Left colon (tissue), 2 donors: ENCODE measurements around the gene ASIC4. TPM values are rescaled to one million over a fixed set of nuclear protein-coding genes. Genes with fewer than 3 reads are reported as not detected.

Experiments
- ATAC-seq: fragments of 200-7000 bp; cut with Tn5 transposase; one replicate; pipeline ENCODE4 v1.9.1; 2020; ENCODE audit warnings: mild to moderate bottlenecking, moderate library complexity
- DNase-seq, 2 donors: peaks; one replicate each; pipeline ENCODE4 v3.0.0-alpha.2; 2020
- intact Hi-C, 2 donors: fragments of 100-400 bp; cut with DNase I in 1 of 2; cut with micrococcal nuclease in 1 of 2; formaldehyde crosslinking; loops; one replicate each; pipeline versions ENCODE4 v1.11.2 to v1.14.0; 2022; cut with DNase I, micrococcal nuclease
- total RNA-seq, 2 donors: library from RNA; stranded (reverse); fragmentation: NEBNext Ultra II Directional; extraction: Animal tissue kit (Norgen Biotek cat#: 25700); gene quantifications; one replicate each; pipeline ENCODE4 v1.2.1, GENCODE V29; 2021
- donor health status: DM: no; HTN: no; CAD: no.
- donor health status: DM: yes; HTN: yes; CAD: no.

ASIC4 gene
- total RNA-seq, 2 donors from 2014 or later: not detected

DNA sequence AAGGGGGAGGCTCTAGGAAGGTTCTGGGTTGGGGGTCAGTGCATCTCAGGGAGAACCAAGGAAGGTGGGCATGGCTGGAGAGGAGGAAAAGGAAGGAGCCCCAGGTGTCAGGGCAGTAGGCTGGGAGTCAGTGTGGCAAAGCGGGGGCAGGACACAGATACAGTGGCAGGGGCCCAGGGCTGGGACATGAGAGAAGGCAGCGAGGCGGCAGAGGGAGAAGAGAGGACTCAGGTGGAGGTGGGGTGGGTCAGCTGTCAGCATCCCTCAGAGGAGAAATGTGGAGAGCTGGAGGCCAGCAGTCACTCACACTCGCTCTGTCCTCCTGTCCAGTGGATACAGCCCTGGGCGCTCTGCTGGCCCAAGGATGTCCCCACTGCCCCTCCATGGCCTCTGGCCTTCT is 21.2 kb upstream of the ASIC4 start:
- DNase-seq: no peak
- intact Hi-C loops: no loop called here
- ATAC-seq: no peak

DNA sequence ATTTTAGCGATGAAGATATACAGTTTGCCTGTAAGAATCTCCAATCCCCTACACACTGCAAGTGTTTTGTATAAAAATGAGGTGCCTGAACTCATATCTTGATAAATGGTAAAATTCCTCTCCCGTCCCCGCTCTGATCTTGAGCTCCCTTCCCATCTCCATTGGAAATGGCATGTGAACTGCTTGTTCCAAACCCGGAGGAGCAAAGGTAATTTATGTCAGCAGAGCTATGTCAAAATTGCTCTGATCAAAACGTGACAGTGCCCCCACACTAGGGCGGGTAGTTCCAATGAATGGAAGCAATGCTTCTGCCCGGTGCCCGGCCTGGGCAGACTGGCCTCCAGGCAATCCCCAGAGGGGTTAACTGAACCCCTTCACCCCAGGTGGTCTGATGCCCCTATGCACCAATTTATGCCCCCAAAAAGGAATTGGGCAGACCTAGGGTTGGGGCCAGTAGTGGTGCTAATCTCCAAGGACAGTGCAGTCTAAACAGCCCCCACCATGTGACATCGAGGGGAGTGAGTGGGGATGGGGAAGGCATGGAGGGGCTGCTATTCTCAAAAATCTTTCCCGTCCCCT is 19.2 kb upstream of the ASIC4 start:
- DNase-seq (no peak), ATAC-seq (no peak)
- intact Hi-C loops: no loop called here

DNA sequence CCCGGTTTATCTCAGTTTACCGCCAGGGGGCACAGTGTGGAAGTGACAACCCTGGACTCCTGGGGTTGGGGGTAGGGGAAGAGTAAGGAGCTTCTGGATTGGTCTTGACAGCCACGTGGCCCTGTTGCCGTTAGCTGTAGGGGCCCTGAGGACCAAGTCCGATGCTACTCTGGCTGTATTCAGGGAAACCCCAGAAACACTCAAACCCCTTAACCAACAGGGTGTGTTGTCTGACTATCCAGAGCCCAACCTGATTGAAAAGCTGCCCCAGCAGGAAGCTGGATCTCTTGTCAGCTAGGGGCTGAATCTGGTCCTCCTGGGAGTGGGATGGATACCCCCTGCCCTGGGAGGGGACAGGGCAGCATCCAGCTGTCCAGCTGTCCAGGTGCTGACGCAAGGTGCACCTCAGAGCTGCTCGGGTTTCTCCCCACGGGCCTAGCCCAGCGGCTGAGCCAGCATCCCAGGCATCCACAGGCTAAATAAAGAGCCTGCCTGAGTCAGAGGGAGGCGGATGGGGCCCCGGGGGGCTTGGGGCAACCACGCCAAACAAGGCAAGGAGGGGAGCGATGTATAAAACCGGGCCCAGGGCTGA is 18.7 kb upstream of the ASIC4 start:
- intact Hi-C loops: no loop called here
- ATAC-seq: no peak
- DNase-seq: peak; percentile 59 to 64

- ATAC-seq (no peak), DNase-seq (no peak)
- intact Hi-C loops: no loop called here
Observed at GRCh38 chr2:219496247-219496824, 17.9 kb upstream of the ASIC4 start.

DNA sequence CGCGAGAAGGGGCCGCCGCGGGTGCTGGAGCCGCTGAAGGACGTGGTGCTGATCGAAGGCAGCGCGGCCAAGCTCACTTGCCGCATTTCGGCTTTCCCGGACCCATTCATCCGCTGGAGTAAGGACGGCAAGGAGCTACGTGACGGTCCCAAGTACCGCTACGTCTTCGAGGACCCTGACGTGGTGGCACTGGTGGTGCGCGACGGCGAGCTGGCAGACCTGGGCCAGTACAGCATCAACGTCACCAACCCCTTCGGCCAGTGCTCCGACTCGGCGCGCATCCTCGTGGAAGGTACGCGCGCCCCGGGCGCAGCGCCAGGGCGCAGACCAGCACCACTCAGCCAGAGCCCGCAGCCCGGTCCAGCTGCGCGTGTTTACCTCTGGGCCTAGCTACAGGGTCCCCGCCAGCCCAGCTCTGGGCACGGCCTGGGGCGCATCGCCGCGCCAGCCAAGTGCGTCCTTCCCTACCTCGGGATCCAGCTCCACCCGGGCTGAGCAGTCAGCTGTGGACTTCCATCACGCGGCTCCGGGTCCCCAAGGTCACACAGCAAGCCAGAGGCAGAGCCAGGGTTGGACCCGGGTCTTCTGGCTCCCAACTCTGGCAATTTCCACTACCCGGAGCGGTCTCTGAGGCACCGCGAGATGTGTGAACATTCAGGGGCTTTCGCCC is 17.3 kb upstream of the ASIC4 start:
- DNase-seq: peak; percentile 51 to 56
- intact Hi-C loops: no loop called here
- no peak for ATAC-seq

- ATAC-seq (peak; percentile 80), DNase-seq (peak; percentile 95 to 97)
- intact Hi-C loops: no loop called here
Observed at GRCh38 chr2:219497495-219498279, 16.6 kb upstream of the ASIC4 start.

GRCh38 chr2:219498280-219499057 is 15.8 kb upstream of the ASIC4 start, which contains the start of gene GMPPA:
GMPPA (plus strand) TSS chr2:219498891; CDS start chr2:219499976, 1,085 bp downstream.
- intact Hi-C loops: no loop called here
- ATAC-seq (peak; percentile 88), DNase-seq (peak; percentile 97 to 98)

- no peak for ATAC-seq
- no peak for DNase-seq
- intact Hi-C loops: no loop called here
Observed at GRCh38 chr2:219499058-219499307, 15.3 kb upstream of the ASIC4 start.

- intact Hi-C loops: no loop called here
- DNase-seq (no peak), ATAC-seq (no peak)
Observed at GRCh38 chr2:219499555-219499954, 14.7 kb upstream of the ASIC4 start.

DNA sequence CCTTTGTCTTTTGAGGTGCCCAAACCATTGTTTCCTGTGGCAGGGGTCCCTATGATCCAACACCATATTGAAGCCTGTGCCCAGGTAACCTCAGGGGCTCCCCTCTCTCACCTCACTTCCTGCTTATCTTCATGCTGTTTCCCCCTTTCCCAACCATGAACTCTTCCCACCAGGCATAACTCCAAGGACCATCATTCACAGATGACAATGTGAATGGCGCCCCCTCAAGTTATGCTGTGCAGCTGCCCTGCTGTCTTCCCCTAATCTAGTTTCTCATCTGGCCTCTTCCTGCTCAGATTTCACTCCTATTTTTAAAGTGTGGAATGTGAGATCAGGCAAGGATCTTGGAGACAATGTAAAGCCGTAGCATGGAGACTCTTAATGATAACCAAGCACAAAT is 14.1 kb upstream of the ASIC4 start:
- DNase-seq (no peak), ATAC-seq (no peak)
- intact Hi-C loops: no loop called here

DNA sequence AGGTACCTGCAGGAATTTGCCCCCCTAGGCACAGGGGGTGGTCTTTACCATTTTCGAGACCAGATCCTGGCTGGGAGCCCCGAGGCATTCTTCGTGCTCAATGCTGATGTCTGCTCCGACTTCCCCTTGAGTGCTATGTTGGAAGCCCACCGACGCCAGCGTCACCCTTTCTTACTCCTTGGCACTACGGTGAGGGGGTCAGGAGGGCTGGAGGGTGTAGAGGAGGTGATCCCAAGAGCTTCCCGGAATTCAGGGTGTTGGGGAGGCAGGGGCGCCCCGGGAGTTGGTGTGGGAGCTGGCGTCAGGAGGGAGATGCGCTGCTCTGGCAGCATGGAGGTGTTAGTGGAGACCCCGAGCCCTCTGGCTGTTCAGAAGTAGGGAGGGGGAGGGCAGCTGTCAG is 12.4 kb upstream of the ASIC4 start:
- intact Hi-C loops: no loop called here
- no peak for DNase-seq
- no peak for ATAC-seq

- DNase-seq (no peak), ATAC-seq (no peak)
- intact Hi-C loops: no loop called here
Observed at GRCh38 chr2:219502618-219503017, 11.7 kb upstream of the ASIC4 start.

DNA sequence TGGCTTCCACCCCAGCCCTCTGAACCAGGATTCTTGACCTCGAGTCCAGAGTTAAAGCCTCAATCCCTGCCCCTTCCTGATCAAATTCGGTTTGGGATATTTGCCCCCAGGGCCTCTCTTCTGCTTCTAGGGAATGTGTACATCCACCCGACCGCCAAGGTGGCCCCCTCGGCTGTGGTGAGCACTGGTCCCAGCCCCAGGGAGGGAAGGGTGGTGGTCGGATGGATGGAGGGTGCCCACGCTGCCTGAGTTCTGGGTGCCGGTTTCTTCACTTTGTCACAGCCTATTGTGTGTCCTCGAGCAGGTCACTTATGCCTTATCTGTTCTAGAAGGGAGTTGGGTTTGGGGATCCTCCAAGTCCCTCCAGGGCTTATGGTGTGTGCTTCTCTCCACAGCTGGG is 8.7 kb upstream of the ASIC4 start:
- no peak for DNase-seq
- no peak for ATAC-seq
- intact Hi-C loops: no loop called here

DNA sequence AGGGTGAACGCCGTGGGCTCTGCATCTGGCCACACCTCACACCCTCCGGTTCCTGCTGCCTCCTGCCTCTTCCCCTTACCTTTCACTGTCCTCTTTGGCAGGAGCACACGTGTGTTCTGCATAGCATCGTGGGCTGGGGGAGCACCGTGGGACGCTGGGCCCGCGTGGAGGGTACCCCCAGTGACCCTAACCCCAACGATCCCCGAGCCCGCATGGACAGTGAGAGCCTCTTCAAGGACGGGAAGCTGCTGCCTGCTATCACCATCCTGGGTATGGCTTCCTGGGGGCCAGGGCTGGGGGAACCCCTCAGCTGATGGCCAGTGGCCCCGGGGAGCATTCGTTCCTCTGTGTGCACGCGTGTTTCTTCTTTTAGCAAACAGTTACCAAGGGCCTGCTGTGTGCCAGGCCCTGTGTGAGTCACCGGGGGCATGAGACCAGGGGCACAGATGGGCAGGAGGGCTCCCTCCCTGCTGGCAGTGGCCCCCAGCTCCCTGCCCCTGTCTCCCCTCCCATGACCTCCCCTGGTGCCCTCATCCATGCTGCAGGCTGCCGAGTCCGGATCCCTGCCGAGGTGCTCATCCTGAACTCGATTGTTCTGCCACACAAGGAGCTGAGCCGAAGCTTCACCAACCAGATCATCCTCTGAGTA is 8.0 kb upstream of the ASIC4 start:
- intact Hi-C loops: no loop called here

GRCh38 chr2:219506802-219507526 is 7.3 kb upstream of the ASIC4 start:
- intact Hi-C loops: no loop called here
- ATAC-seq (no peak), DNase-seq (no peak)

More for the DNA sequence above, 8.0 kb upstream of the ASIC4 start:
- ATAC-seq (no peak), DNase-seq (no peak)

- DNase-seq (no peak), ATAC-seq (no peak)
- intact Hi-C loops: no loop called here
Observed at GRCh38 chr2:219507581-219508443, 6.5 kb upstream of the ASIC4 start.

DNA sequence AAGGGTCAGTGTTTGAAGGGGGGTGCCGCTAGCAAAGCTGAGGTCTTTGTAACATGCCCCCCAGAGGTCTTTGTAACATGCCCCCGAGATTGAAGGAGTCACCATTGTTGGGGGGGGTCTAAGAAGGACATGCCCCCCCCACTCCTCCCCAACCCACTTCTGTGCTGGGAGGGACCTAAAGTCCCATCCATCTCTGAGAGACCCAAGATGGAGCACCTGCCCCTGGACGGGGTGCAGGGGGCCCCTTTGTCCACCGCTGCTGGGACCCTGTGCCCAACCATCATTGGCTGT is 5.9 kb upstream of the ASIC4 start:
- ATAC-seq (no peak), DNase-seq (no peak)
- intact Hi-C loops: no loop called here
